GM23338 (cell line): ENCODE data around the gene AKAP13.

Source experiments
- EZH2 ChIP-seq: fragments of 200-600 bp; sonication (generic); IDR thresholded peaks from one replicate; pipeline ENCODE4 v1.8.0; 2017; ENCODE audit warnings: antibody characterized with exemption, mild to moderate bottlenecking, low read depth; ENCODE audit not compliant: unreplicated experiment
- EZH2phosphoT487 ChIP-seq: fragments of 200-600 bp; sonication (generic); IDR thresholded peaks from one replicate; pipeline ENCODE4 v1.8.1; 2018; ENCODE audit warnings: antibody characterized with exemption; ENCODE audit not compliant: unreplicated experiment
- JUNB ChIP-seq: IDR thresholded peaks from one replicate; pipeline ENCODE4 v1.6.1; 2016; ENCODE audit warnings: antibody characterized with exemption; ENCODE audit not compliant: unreplicated experiment
- NANOG ChIP-seq: IDR thresholded peaks from 2 replicates; pipeline ENCODE4 v1.6.1; 2016; ENCODE audit warnings: antibody characterized with exemption, borderline replicate concordance
- POLR2AphosphoS5 ChIP-seq: IDR thresholded peaks from 2 replicates; pipeline ENCODE4 v1.6.1; 2016; ENCODE audit warnings: antibody characterized with exemption, low read depth
- ZNF114 ChIP-seq: fragments of 250-450 bp; sonication (Bioruptor Pico); IDR thresholded peaks from 2 replicates; pipeline ENCODE4 v1.5.0; 2020; ENCODE audit warnings: mild to moderate bottlenecking, moderate library complexity
- ZNF331 ChIP-seq: fragments of 250-450 bp; sonication (Bioruptor Pico); IDR thresholded peaks from 2 replicates; pipeline ENCODE4 v1.5.0; 2020; ENCODE audit warnings: low read depth, mild to moderate bottlenecking, moderate library complexity
- TF ChIP-seq, protein P1 (sequence below), 2 experiments: fragments of 200-600 bp in 1 of 2; sonication (generic) in 1 of 2; conservative IDR thresholded peaks; 2 replicates each; pipeline versions ENCODE4 v1.5.1 to v1.6.1; 2016 to 2017; ENCODE audit warnings: antibody characterized with exemption in 2 of 2, low read depth in 2 of 2, mild to moderate bottlenecking in 2 of 2, moderate library complexity in 1 of 2
- TF ChIP-seq, protein P2 (sequence below): IDR thresholded peaks from 2 replicates; pipeline ENCODE4 v1.6.1; 2016; ENCODE audit warnings: antibody characterized with exemption
- TF ChIP-seq, protein P3 (sequence below): IDR thresholded peaks from one replicate; pipeline ENCODE4 v1.6.1; 2018; ENCODE audit warnings: antibody characterized with exemption; ENCODE audit not compliant: unreplicated experiment

DNA sequence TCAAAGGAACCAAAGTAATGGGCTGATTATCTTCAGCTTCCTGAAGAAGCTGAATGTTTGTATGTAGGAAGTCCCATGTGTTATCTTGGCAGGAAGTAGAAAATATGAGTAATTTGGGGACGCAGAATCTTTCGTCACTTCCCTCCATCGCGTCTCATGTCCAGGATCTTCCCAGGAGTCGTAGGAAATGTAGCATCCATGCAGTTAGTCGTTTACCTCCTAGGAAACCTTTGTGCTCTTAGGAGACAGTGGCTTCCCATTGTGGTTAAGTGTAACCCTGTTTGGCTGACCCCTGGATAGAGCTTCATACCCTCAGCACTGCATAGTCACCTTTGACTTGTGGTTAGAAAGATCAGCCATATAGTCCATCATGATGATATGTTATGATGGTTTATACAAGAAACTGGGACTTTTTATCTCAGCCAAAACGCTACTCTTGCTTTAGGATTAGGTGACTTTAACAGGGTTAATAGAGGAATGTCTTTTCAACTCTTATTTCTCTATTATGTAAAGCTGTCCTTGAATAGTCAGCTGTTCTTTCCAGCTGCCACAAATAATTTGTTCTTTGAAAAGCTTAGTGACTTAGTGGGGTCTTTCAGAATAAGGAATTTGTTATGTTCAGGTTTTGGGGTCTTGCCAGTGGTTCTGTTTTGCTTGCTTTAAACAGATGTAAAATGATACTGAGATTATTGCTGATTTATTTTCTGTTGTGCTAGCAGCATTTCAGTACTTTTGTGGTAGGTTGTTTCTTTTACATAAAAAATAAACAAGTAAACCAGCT lies 322.1 kb downstream of the AKAP13 start:
- TF ChIP-seq, protein P1, sequence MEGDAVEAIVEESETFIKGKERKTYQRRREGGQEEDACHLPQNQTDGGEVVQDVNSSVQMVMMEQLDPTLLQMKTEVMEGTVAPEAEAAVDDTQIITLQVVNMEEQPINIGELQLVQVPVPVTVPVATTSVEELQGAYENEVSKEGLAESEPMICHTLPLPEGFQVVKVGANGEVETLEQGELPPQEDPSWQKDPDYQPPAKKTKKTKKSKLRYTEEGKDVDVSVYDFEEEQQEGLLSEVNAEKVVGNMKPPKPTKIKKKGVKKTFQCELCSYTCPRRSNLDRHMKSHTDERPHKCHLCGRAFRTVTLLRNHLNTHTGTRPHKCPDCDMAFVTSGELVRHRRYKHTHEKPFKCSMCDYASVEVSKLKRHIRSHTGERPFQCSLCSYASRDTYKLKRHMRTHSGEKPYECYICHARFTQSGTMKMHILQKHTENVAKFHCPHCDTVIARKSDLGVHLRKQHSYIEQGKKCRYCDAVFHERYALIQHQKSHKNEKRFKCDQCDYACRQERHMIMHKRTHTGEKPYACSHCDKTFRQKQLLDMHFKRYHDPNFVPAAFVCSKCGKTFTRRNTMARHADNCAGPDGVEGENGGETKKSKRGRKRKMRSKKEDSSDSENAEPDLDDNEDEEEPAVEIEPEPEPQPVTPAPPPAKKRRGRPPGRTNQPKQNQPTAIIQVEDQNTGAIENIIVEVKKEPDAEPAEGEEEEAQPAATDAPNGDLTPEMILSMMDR (conservative IDR thresholded peaks at IDR 0.05; ENCODE audit: low read depth in 2 of 2), result no peak
- TF ChIP-seq EZH2, result no peak
- no peak for TF ChIP-seq POLR2AphosphoS5
- TF ChIP-seq, protein P2, sequence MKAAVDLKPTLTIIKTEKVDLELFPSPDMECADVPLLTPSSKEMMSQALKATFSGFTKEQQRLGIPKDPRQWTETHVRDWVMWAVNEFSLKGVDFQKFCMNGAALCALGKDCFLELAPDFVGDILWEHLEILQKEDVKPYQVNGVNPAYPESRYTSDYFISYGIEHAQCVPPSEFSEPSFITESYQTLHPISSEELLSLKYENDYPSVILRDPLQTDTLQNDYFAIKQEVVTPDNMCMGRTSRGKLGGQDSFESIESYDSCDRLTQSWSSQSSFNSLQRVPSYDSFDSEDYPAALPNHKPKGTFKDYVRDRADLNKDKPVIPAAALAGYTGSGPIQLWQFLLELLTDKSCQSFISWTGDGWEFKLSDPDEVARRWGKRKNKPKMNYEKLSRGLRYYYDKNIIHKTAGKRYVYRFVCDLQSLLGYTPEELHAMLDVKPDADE, result no peak
- TF ChIP-seq EZH2phosphoT487, result no peak
- TF ChIP-seq, protein P3, sequence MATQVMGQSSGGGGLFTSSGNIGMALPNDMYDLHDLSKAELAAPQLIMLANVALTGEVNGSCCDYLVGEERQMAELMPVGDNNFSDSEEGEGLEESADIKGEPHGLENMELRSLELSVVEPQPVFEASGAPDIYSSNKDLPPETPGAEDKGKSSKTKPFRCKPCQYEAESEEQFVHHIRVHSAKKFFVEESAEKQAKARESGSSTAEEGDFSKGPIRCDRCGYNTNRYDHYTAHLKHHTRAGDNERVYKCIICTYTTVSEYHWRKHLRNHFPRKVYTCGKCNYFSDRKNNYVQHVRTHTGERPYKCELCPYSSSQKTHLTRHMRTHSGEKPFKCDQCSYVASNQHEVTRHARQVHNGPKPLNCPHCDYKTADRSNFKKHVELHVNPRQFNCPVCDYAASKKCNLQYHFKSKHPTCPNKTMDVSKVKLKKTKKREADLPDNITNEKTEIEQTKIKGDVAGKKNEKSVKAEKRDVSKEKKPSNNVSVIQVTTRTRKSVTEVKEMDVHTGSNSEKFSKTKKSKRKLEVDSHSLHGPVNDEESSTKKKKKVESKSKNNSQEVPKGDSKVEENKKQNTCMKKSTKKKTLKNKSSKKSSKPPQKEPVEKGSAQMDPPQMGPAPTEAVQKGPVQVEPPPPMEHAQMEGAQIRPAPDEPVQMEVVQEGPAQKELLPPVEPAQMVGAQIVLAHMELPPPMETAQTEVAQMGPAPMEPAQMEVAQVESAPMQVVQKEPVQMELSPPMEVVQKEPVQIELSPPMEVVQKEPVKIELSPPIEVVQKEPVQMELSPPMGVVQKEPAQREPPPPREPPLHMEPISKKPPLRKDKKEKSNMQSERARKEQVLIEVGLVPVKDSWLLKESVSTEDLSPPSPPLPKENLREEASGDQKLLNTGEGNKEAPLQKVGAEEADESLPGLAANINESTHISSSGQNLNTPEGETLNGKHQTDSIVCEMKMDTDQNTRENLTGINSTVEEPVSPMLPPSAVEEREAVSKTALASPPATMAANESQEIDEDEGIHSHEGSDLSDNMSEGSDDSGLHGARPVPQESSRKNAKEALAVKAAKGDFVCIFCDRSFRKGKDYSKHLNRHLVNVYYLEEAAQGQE, result no peak
- no peak for TF ChIP-seq JUNB
- no peak for TF ChIP-seq ZNF331 (CRISPR knock-in tag)
- no peak for TF ChIP-seq NANOG
- no peak for TF ChIP-seq ZNF114 (CRISPR knock-in tag)
